Measurements from ENCODE around the gene PROM1.

- TF ChIP-seq CTCF (IDR thresholded peaks at IDR 0.05 in 2 of 3, conservative IDR thresholded peaks at IDR 0.05 in 1 of 3; ENCODE audit: borderline replicate concordance in 1 of 3, insufficient read depth in 1 of 3, low read depth in 2 of 3, low read length in 2 of 3), result no peak
- TF ChIP-seq SRF (IDR thresholded peaks at IDR 0.05; ENCODE audit: low read depth), result no peak
- no peak for TF ChIP-seq POLR2A (IDR thresholded peaks at IDR 0.05; ENCODE audit: borderline replicate concordance, extremely low read depth, insufficient read depth, insufficient read length)
- no peak for TF ChIP-seq ZFX (IDR thresholded peaks at IDR 0.05)
- TF ChIP-seq POLR2AphosphoS5 (IDR thresholded peaks at IDR 0.05; ENCODE audit: low read depth, low read length), result no peak
- TF ChIP-seq ZBTB33 (IDR thresholded peaks at IDR 0.05; ENCODE audit: extremely low read depth, insufficient replicate concordance, low read length), result no peak
- TF ChIP-seq CBX3 (IDR thresholded peaks at IDR 0.05; ENCODE audit: low read depth), result no peak
- no peak for TF ChIP-seq YY1 (IDR thresholded peaks at IDR 0.05; ENCODE audit: extremely low read depth, insufficient replicate concordance, low read depth, low read length)
- TF ChIP-seq CEBPB (IDR thresholded peaks at IDR 0.05; ENCODE audit: low read depth), result no peak
- TF ChIP-seq EZH2 (IDR thresholded peaks at IDR 0.05), result no peak
- no peak for TF ChIP-seq RAD21 (IDR thresholded peaks at IDR 0.05; ENCODE audit: low read depth)
- no peak for TF ChIP-seq SIN3A (IDR thresholded peaks at IDR 0.05; ENCODE audit: low read depth)
- no peak for TF ChIP-seq SP1 (IDR thresholded peaks at IDR 0.05; ENCODE audit: low read depth)
- no peak for TF ChIP-seq MAX (IDR thresholded peaks at IDR 0.05)
Observed at GRCh38 chr4:16066586-16067128, 17.2 kb downstream of the PROM1 start.

Measured in HCT116 (cell line).